Body of pancreas (tissue), 4 donors: ENCODE measurements around the gene PTER. TPM values are rescaled to one million over a fixed set of nuclear protein-coding genes. Genes with fewer than 3 reads are reported as not detected.
A peak's percentile ranks its signal among the peaks of the same experiment; 100 is the strongest.

ENCODE experiments used
- ATAC-seq: fragments of 150-250 bp; one replicate; pipeline ENCODE4 v1.9.1; 2016
- DNase-seq, 4 donors: peaks; one replicate each; pipeline ENCODE4 v3.0.0-alpha.2; 2019
- H3K27ac ChIP-seq, 4 donors: fragments of 200-600 bp; sonication (generic); 1 replicate in 3 of 4; 2 replicates in 1 of 4; pipeline versions ENCODE4 v1.5.1 to v1.6.1; 2016 to 2019; ENCODE audit warnings: mild to moderate bottlenecking in 1 of 4, mixed read lengths in 1 of 4, moderate library complexity in 1 of 4
- H3K27me3 ChIP-seq, 2 donors: fragments of 200-600 bp; sonication (generic); one replicate each; pipeline ENCODE4 v1.6.0; 2016; ENCODE audit warnings: mild to moderate bottlenecking in 1 of 2
- H3K36me3 ChIP-seq, 2 donors: fragments of 200-600 bp; sonication (generic); replicated peaks in 1 of 2; 2 replicates each; pipeline ENCODE4 v1.5.1; 2016; ENCODE audit warnings: low read depth in 2 of 2; ENCODE audit not compliant: insufficient read depth in 1 of 2
- H3K4me1 ChIP-seq: fragments of 200-600 bp; sonication (generic); one replicate; pipeline ENCODE4 v1.6.0; 2016
- H3K4me3 ChIP-seq, 2 donors: fragments of 200-600 bp; sonication (generic); 1 replicate in 1 of 2; 2 replicates in 1 of 2; pipeline ENCODE4 v1.5.1; 2016 to 2019
- H3K9me3 ChIP-seq, 3 donors: fragments of 200-600 bp; sonication (generic); 1 replicate in 2 of 3; 2 replicates in 1 of 3; pipeline ENCODE4 v1.5.1; 2016
- CTCF ChIP-seq, 7 experiments: fragments of 450-650 bp in 4 of 7; fragments of 200-600 bp in 3 of 7; sonication (generic) in 3 of 7; IDR thresholded peaks; one replicate each; pipeline ENCODE4 v1.5.1; 2016 to 2019; ENCODE audit warnings: antibody characterized with exemption in 7 of 7
- POLR2A ChIP-seq, 3 donors: fragments of 450-650 bp; IDR thresholded peaks; one replicate each; pipeline ENCODE4 v1.6.1; 2016; ENCODE audit warnings: antibody characterized with exemption in 3 of 3, mild to moderate bottlenecking in 2 of 3
- WGBS, 2 donors: methylation state at CpG; one replicate each; pipeline ENCODE4 v1.1.5; 2017; 5-methylcytosine and 5-hydroxymethylcytosine counted together
- intact Hi-C: fragments of 100-400 bp; cut with DNase I; formaldehyde crosslinking; loops from one replicate; pipeline ENCODE4 v1.15.1; 2023
- total RNA-seq, 2 donors: library from RNA; depleted of rRNA; stranded (reverse); fragments of >200 nt; gene quantifications; one replicate each; pipeline ENCODE4 v1.1.0, GENCODE V29; 2016

PTER gene
- total RNA-seq, 2 donors from 2014 or later = 6.3 to 17.6 TPM

DNA sequence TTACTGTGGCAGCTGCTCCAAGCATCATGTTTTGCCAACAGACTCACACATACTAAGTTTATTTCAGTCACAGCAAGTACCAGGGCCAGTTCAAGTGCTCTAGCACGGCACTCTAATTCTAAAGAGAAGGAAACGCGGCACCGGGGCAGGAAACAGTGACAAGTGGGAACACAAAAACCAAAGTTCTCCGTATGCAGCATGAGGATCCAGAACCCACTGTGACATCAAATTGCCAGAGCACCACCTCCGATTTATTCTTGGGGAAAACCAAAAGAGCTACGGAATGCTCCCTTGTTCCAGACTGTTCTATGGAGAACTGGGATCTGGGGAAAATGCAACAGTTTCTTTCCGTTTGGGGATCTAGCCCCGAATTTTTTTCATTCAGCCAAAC lies 448 bp upstream of the PTER start:
- H3K27ac ChIP-seq = peak overlapping the region in 3 of 4 donors; percentile 79 to 91 (median 81)
- no peak overlapping the region for H3K4me3 ChIP-seq
- DNase-seq (peak in 1 of 4 donors; percentile 18), ATAC-seq (no peak)
- H3K36me3 ChIP-seq = no peaks in the 10 kb centered on the region
- no peak for TF ChIP-seq CTCF (IDR thresholded peaks at IDR 0.05)
- no peak for TF ChIP-seq POLR2A (IDR thresholded peaks at IDR 0.05)
- no peaks in the 10 kb centered on the region for H3K9me3 ChIP-seq
- peaks cover 40% of the 10 kb centered on the region for H3K4me1 ChIP-seq
- H3K27me3 ChIP-seq = no peaks in the 10 kb centered on the region
- 2% methylated on average over 8 to 9 of the region's 9 CpGs for WGBS, 2 donors
- intact Hi-C loops = no loop called here

DNA sequence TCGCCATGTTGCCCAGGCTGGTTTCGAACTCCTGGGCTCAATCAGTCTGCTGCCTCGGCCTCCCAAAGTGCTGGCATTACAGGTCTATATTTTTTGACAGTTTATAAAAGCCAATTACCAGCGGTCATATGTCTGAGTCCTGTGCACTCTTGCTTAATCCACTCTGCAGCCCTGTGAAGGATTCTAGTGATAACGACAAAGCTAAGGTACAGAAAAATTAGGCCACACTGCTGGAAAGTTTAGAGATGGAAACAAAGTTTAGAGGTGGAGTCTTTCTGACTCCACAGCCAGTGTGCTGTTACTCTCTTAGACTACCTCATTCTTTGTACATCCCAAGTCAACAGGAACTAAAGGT lies 707 bp downstream of the PTER start:
- 59 to 68% methylated on average over 5 of the region's 5 CpGs for WGBS, 2 donors

DNA sequence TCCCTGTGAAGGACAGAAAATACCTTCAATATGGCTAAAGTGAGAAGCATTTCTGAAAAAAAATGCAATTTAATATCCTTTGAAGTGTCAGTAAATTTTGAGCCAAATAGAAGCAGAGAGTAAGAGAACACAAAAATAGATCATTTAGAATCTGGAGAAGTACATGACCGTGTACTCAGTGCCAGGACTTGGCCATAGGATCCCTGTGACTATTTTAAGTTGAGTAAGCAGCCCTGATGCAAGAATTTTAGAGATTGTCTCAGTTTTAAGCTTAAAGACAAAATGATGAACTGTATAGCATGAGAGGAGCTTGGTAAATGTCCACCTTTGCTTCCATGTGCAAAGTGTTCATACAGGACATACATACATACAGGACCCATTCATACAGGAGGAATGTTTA lies 2.5 kb downstream of the PTER start:
- H3K27me3 ChIP-seq = no peaks in the 10 kb centered on the region
- ATAC-seq (no peak), DNase-seq (no peak)
- intact Hi-C loops = no loop called here
- H3K27ac ChIP-seq = peak overlapping the region in 2 of 4 donors; percentile 81 to 91
- H3K4me3 ChIP-seq = no peak overlapping the region
- TF ChIP-seq POLR2A (IDR thresholded peaks at IDR 0.05) (no peak), CTCF (IDR thresholded peaks at IDR 0.05) (no peak)
- H3K9me3 ChIP-seq = no peaks in the 10 kb centered on the region
- H3K36me3 ChIP-seq = no peaks in the 10 kb centered on the region
- WGBS, 2 donors = 44 to 56% methylated on average over 1 of the region's 1 CpG
- peaks cover 60% of the 10 kb centered on the region for H3K4me1 ChIP-seq

More for the DNA sequence above, 707 bp downstream of the PTER start:
- Histone ChIP-seq H3K27ac (peak overlapping the region in 3 of 4 donors; percentile 79 to 91 (median 81)), H3K36me3 (no peaks in the 10 kb centered on the region), H3K4me3 (no peak overlapping the region), H3K4me1 (peaks cover 51% of the 10 kb centered on the region), H3K9me3 (no peaks in the 10 kb centered on the region), H3K27me3 (no peaks in the 10 kb centered on the region)
- no peak for TF ChIP-seq POLR2A (IDR thresholded peaks at IDR 0.05)
- TF ChIP-seq CTCF (IDR thresholded peaks at IDR 0.05) = no peak
- DNase-seq (no peak), ATAC-seq (no peak)
- intact Hi-C loops = no loop called here

GRCh38 chr10:16440396-16441133 lies 3.8 kb downstream of the PTER start:
- Histone ChIP-seq H3K27ac (peak overlapping the region; percentile 80 to 91 (median 86)), H3K9me3 (no peaks in the 10 kb centered on the region), H3K27me3 (no peaks in the 10 kb centered on the region), H3K4me1 (peaks cover 60% of the 10 kb centered on the region), H3K36me3 (no peaks in the 10 kb centered on the region), H3K4me3 (no peak overlapping the region)
- DNase-seq = peak; percentile 47 to 71 (median 64)
- TF ChIP-seq CTCF (IDR thresholded peaks at IDR 0.05) = no peak
- peak in 2 of 3 donors; percentile 35 to 40 for TF ChIP-seq POLR2A (IDR thresholded peaks at IDR 0.05)
- WGBS, 2 donors = 25 to 36% methylated on average over 12 of the region's 12 CpGs
- ATAC-seq = peak; percentile 51
- intact Hi-C loops = no loop called here
